IMR-90 (cell line): ENCODE data around the gene RCN1. TPM values are rescaled to one million over a fixed set of nuclear protein-coding genes. Genes with fewer than 3 reads are reported as not detected.

ENCODE experiments used
- ATAC-seq: fragments of 200-7000 bp; cut with Tn5 transposase; 2 replicates; pipeline ENCODE4 v1.9.1; 2020; ENCODE audit warnings: low read depth, mild to moderate bottlenecking, moderate library complexity
- BruUV-seq: library from RNA; stranded (reverse); fragments of 400-500 nt; replicated peaks from 2 replicates; lab custom pipeline; 2021; lab: Mats Ljungman, UMichigan
- CTCF ChIA-PET: fragments of 300-600 bp; formaldehyde crosslinking; extraction: SDS; loops from one replicate; lab custom pipeline; 2021; ENCODE audit warnings: antibody characterized with exemption; lab: Yijun Ruan, JAX
- POLR2A ChIA-PET: fragments of 300-600 bp; sonication (Branson Sonifier 250); formaldehyde crosslinking; loops from one replicate; lab custom pipeline; 2022; ENCODE audit warnings: antibody characterized with exemption; ENCODE audit not compliant: unreplicated experiment; lab: Charles Lee
- DNase-seq: peaks from one replicate; pipeline ENCODE4 v3.0.0; 2013
- H2AFZ ChIP-seq: replicated peaks from 2 replicates; pipeline ENCODE3; 2013; ENCODE audit warnings: low read length, mild to moderate bottlenecking; ENCODE audit not compliant: poor library complexity
- H2AK5ac ChIP-seq: 2 replicates; pipeline ENCODE4 v1.6.1; 2013; ENCODE audit warnings: low read depth, low read length, inconsistent platforms
- H2AK9ac ChIP-seq: replicated peaks from 2 replicates; pipeline ENCODE3; 2013; ENCODE audit warnings: mild to moderate bottlenecking, low read depth, low read length, moderate library complexity; ENCODE audit not compliant: poor library complexity
- H2BK120ac ChIP-seq: 2 replicates; pipeline ENCODE4 v1.6.1; 2013; ENCODE audit warnings: low read depth, low read length, inconsistent platforms
- H2BK15ac ChIP-seq: 3 replicates; pipeline ENCODE4 v1.6.1; 2013; ENCODE audit warnings: low read depth, low read length, inconsistent platforms
- H2BK20ac ChIP-seq: 2 replicates; pipeline ENCODE4 v1.6.1; 2013; ENCODE audit warnings: low read depth, mild to moderate bottlenecking, inconsistent platforms, low read length, moderate library complexity
- H2BK5ac ChIP-seq: 2 replicates; pipeline ENCODE4 v1.6.1; 2013; ENCODE audit warnings: mild to moderate bottlenecking, low read depth, low read length, inconsistent platforms; ENCODE audit not compliant: poor library complexity, severe bottlenecking
- H3K14ac ChIP-seq: replicated peaks from 2 replicates; pipeline ENCODE4 v1.6.1; 2013; ENCODE audit warnings: low read depth, low read length, inconsistent platforms
- H3K18ac ChIP-seq: 2 replicates; pipeline ENCODE4 v1.6.1; 2013; ENCODE audit warnings: low read depth, low read length, control low read depth
- H3K23ac ChIP-seq: 2 replicates; pipeline ENCODE4 v1.6.1; 2013; ENCODE audit warnings: low read depth, low read length, inconsistent platforms
- H3K27ac ChIP-seq: 2 replicates; pipeline ENCODE4 v1.5.1; 2013; ENCODE audit warnings: mild to moderate bottlenecking, control low read depth, low read length; ENCODE audit not compliant: insufficient read depth
- H3K27me3 ChIP-seq: 2 replicates; pipeline ENCODE4 v1.6.1; 2013; ENCODE audit warnings: low read length; ENCODE audit not compliant: control insufficient read depth, insufficient read depth
- H3K36me3 ChIP-seq: 2 replicates; pipeline ENCODE4 v1.6.1; 2013; ENCODE audit warnings: low read length, mixed read lengths; ENCODE audit not compliant: control insufficient read depth, insufficient read depth
- H3K4ac ChIP-seq: 2 replicates; pipeline ENCODE4 v1.6.1; 2013; ENCODE audit warnings: low read depth, low read length, inconsistent platforms
- H3K4me1 ChIP-seq: 2 replicates; pipeline ENCODE4 v1.6.1; 2013; ENCODE audit warnings: low read length, mixed read lengths; ENCODE audit not compliant: control insufficient read depth, insufficient read depth
- H3K4me2 ChIP-seq: 2 replicates; pipeline ENCODE4 v1.6.1; 2013; ENCODE audit warnings: low read depth, mild to moderate bottlenecking, control low read depth, low read length, moderate library complexity
- H3K4me3 ChIP-seq: 2 replicates; pipeline ENCODE4 v1.5.1; 2013; ENCODE audit warnings: low read depth, mild to moderate bottlenecking, control low read depth, low read length, moderate library complexity; ENCODE audit not compliant: insufficient read depth
- H3K56ac ChIP-seq: 2 replicates; pipeline ENCODE4 v1.6.1; 2013; ENCODE audit warnings: low read length, inconsistent platforms; ENCODE audit not compliant: insufficient read depth; ENCODE audit errors: extremely low read depth
- H3K79me1 ChIP-seq, 2 experiments: 2 replicates each; pipeline ENCODE4 v1.6.1; 2013; ENCODE audit warnings: low read length in 2 of 2, inconsistent platforms in 1 of 2, low read depth in 1 of 2
- H3K9ac ChIP-seq: 2 replicates; pipeline ENCODE4 v1.6.1; 2013; ENCODE audit warnings: low read depth, low read length, control low read depth
- H3K9me1 ChIP-seq: 2 replicates; pipeline ENCODE4 v1.6.1; 2013; ENCODE audit warnings: low read length, inconsistent platforms; ENCODE audit not compliant: insufficient read depth
- H3K9me3 ChIP-seq: 2 replicates; pipeline ENCODE4 v1.6.1; 2013; ENCODE audit warnings: low read length; ENCODE audit not compliant: control insufficient read depth, insufficient read depth
- H4K20me1 ChIP-seq: 2 replicates; pipeline ENCODE4 v1.6.1; 2013; ENCODE audit warnings: low read length, inconsistent platforms; ENCODE audit not compliant: insufficient read depth
- H4K5ac ChIP-seq: 2 replicates; pipeline ENCODE4 v1.6.1; 2013; ENCODE audit warnings: mild to moderate bottlenecking, low read depth, low read length, control low read depth
- H4K8ac ChIP-seq, 2 experiments: 2 replicates each; pipeline ENCODE4 v1.6.1; 2013; ENCODE audit warnings: low read depth in 2 of 2, low read length in 2 of 2, control low read depth in 1 of 2, inconsistent platforms in 1 of 2
- H4K91ac ChIP-seq: 2 replicates; pipeline ENCODE4 v1.6.1; 2013; ENCODE audit warnings: low read depth, low read length, inconsistent platforms; ENCODE audit not compliant: insufficient read depth
- BHLHE40 ChIP-seq: fragments of 150-350 bp; IDR thresholded peaks from 2 replicates; pipeline ENCODE4 v1.6.1; 2016; ENCODE audit warnings: mild to moderate bottlenecking, low read depth, low read length
- CEBPB ChIP-seq: IDR thresholded peaks from 2 replicates; pipeline ENCODE4 v1.6.1; 2012; ENCODE audit warnings: low read depth, low read length, improper control_type of control experiment
- CHD1 ChIP-seq: IDR thresholded peaks from 2 replicates; pipeline ENCODE4 v1.6.1; 2012; ENCODE audit warnings: low read depth, low read length, improper control_type of control experiment
- MAFK ChIP-seq: IDR thresholded peaks from 2 replicates; pipeline ENCODE4 v1.6.1; 2012; ENCODE audit warnings: low read depth, low read length, improper control_type of control experiment
- MAZ ChIP-seq: IDR thresholded peaks from 2 replicates; pipeline ENCODE4 v1.6.1; 2012; ENCODE audit warnings: low read depth, mild to moderate bottlenecking, low read length, improper control_type of control experiment, moderate library complexity, borderline replicate concordance
- MXI1 ChIP-seq: IDR thresholded peaks from 2 replicates; pipeline ENCODE4 v1.6.1; 2012; ENCODE audit warnings: low read depth, mild to moderate bottlenecking, low read length, moderate library complexity, borderline replicate concordance
- POLR2A ChIP-seq: IDR thresholded peaks from 2 replicates; pipeline ENCODE4 v1.6.1; 2012; ENCODE audit warnings: mild to moderate bottlenecking, low read depth, low read length
- RAD21 ChIP-seq: IDR thresholded peaks from 2 replicates; pipeline ENCODE4 v1.6.1; 2012; ENCODE audit warnings: low read length, improper control_type of control experiment
- RFX5 ChIP-seq: IDR thresholded peaks from 2 replicates; pipeline ENCODE4 v1.8.0; 2012; ENCODE audit warnings: low read depth, mild to moderate bottlenecking, low read length, moderate library complexity
- SMC3 ChIP-seq: fragments of 150-350 bp; IDR thresholded peaks from 2 replicates; pipeline ENCODE4 v1.6.1; 2016; ENCODE audit warnings: low read depth, mild to moderate bottlenecking, antibody characterized with exemption, low read length, moderate library complexity
- WGBS, 2 experiments: methylation state at CpG; one replicate each; pipeline versions ENCODE4 v1.1.5 to v1.1.7; 2013; ENCODE audit warnings: missing lambda C conversion rate in 2 of 2; ENCODE audit not compliant: insufficient read length in 1 of 2; ENCODE audit errors: extremely low coverage in 2 of 2; 5-methylcytosine and 5-hydroxymethylcytosine counted together
- dilution Hi-C: fragments of 300-500 bp; cut with HindIII; formaldehyde crosslinking; loops from one replicate; pipeline ENCODE4 v1.14.3; 2018; ENCODE audit warnings: low sequenced_read_pairs; ENCODE audit not compliant: unreplicated experiment
- in situ Hi-C: fragments of 300-500 bp; cut with MboI; formaldehyde crosslinking; loops from 3 replicates; pipeline ENCODE4 v1.14.3; 2019; ENCODE audit warnings: low sequenced_read_pairs, inconsistent platforms, mixed read lengths
- intact Hi-C: fragments of 100-400 bp; cut with micrococcal nuclease; formaldehyde crosslinking; loops from 2 replicates; pipeline ENCODE4 v1.10.0; 2022
- polyA plus RNA-seq, 3 experiments: library from polyadenylated mRNA; depleted of rRNA; stranded (reverse); fragments of >200 nt; gene quantifications; 2 replicates each; pipeline ENCODE4 v1.2.3, GENCODE V29; 2012; ENCODE audit warnings: low replicate concordance in 1 of 3
- total RNA-seq: library from RNA; depleted of rRNA; stranded (reverse); fragments of >200 nt; gene quantifications from 2 replicates; pipeline ENCODE4 v1.2.3, GENCODE V29; 2012
- TF ChIP-seq, protein P1 (sequence below): conservative IDR thresholded peaks from 2 replicates; pipeline ENCODE4 v1.5.1; 2012; ENCODE audit warnings: mild to moderate bottlenecking, low read depth, low read length, improper control_type of control experiment
- TF ChIP-seq, protein P2 (sequence below): fragments of 150-350 bp; IDR thresholded peaks from 2 replicates; pipeline ENCODE4 v1.6.1; 2017; ENCODE audit warnings: mild to moderate bottlenecking, antibody characterized with exemption, low read length, low read depth
- TF ChIP-seq, protein P3 (sequence below): fragments of 150-350 bp; IDR thresholded peaks from 2 replicates; pipeline ENCODE4 v1.6.1; 2016; ENCODE audit warnings: low read depth, mild to moderate bottlenecking, low read length, moderate library complexity, borderline replicate concordance

RCN1 gene
- total and polyA plus RNA-seq, 2 of the 4 experiments (the other 2 are of a cell fraction): 129 to 193 TPM

DNA sequence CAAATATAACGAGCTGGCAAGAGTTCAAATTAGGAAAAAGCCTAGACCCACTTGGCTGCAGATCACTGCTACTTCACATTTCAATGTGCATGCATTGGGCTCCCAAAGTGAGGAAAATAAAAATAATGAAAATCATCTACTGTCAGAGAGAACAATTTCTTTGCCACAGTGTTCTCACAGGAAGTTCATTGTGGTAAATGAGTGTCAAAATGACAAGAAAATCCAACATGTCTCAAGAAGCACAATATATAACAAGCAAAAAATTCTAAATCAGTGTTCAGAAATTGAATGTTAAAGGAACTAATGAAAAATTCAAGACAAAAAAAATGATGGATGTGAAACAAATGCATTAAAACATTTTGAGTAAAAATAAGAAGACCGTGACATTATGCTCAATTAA is 31.3 kb downstream of the RCN1 start:
- dilution Hi-C loops (no loop called here), intact Hi-C loops (no loop called here), in situ Hi-C loops (no loop called here)
- no peak overlapping the region for H2BK20ac ChIP-seq
- no peak for TF ChIP-seq SMC3
- TF ChIP-seq CEBPB: no peak
- TF ChIP-seq RFX5: no peak
- TF ChIP-seq CHD1: no peak
- TF ChIP-seq RAD21: no peak
- TF ChIP-seq BHLHE40: no peak
- TF ChIP-seq, protein P1, sequence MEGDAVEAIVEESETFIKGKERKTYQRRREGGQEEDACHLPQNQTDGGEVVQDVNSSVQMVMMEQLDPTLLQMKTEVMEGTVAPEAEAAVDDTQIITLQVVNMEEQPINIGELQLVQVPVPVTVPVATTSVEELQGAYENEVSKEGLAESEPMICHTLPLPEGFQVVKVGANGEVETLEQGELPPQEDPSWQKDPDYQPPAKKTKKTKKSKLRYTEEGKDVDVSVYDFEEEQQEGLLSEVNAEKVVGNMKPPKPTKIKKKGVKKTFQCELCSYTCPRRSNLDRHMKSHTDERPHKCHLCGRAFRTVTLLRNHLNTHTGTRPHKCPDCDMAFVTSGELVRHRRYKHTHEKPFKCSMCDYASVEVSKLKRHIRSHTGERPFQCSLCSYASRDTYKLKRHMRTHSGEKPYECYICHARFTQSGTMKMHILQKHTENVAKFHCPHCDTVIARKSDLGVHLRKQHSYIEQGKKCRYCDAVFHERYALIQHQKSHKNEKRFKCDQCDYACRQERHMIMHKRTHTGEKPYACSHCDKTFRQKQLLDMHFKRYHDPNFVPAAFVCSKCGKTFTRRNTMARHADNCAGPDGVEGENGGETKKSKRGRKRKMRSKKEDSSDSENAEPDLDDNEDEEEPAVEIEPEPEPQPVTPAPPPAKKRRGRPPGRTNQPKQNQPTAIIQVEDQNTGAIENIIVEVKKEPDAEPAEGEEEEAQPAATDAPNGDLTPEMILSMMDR: no peak
- no peak for TF ChIP-seq MXI1
- TF ChIP-seq, protein P2, sequence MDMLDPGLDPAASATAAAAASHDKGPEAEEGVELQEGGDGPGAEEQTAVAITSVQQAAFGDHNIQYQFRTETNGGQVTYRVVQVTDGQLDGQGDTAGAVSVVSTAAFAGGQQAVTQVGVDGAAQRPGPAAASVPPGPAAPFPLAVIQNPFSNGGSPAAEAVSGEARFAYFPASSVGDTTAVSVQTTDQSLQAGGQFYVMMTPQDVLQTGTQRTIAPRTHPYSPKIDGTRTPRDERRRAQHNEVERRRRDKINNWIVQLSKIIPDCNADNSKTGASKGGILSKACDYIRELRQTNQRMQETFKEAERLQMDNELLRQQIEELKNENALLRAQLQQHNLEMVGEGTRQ: no peak
- TF ChIP-seq, protein P3, sequence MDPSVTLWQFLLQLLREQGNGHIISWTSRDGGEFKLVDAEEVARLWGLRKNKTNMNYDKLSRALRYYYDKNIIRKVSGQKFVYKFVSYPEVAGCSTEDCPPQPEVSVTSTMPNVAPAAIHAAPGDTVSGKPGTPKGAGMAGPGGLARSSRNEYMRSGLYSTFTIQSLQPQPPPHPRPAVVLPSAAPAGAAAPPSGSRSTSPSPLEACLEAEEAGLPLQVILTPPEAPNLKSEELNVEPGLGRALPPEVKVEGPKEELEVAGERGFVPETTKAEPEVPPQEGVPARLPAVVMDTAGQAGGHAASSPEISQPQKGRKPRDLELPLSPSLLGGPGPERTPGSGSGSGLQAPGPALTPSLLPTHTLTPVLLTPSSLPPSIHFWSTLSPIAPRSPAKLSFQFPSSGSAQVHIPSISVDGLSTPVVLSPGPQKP: no peak
- no peak for TF ChIP-seq MAZ
- TF ChIP-seq POLR2A: no peak
- TF ChIP-seq MAFK: no peak
- no peak for DNase-seq
- no peak overlapping the region for H3K4ac ChIP-seq
- no peak overlapping the region for H3K14ac ChIP-seq
- H4K91ac ChIP-seq: no peak overlapping the region
- no peak overlapping the region for H2AK5ac ChIP-seq
- no peak overlapping the region for H4K5ac ChIP-seq
- H3K27me3 ChIP-seq: no peaks in the 10 kb centered on the region
- H3K4me2 ChIP-seq: no peak overlapping the region
- H4K20me1 ChIP-seq: no peaks in the 10 kb centered on the region
- POLR2A ChIA-PET: no interaction called here
- no peak overlapping the region for H4K8ac ChIP-seq
- no peak overlapping the region for H3K56ac ChIP-seq
- peaks cover 5% of the 10 kb centered on the region; the same call in 1 of the 2 replicates for H3K4me1 ChIP-seq
- no peak overlapping the region for H3K23ac ChIP-seq
- no peak overlapping the region for H3K9ac ChIP-seq
- H2AFZ ChIP-seq: no peak overlapping the region
- H3K9me1 ChIP-seq: peaks cover 11% of the 10 kb centered on the region
- H2BK15ac ChIP-seq: no peak overlapping the region
- no peaks in the 10 kb centered on the region for H3K9me3 ChIP-seq
- BruUV-seq: no TSS peak
- H3K36me3 ChIP-seq: no peaks in the 10 kb centered on the region
- WGBS, 2 experiments: no CpG with 5 or more reads among the region's 2 CpGs
- H2BK5ac ChIP-seq: no peak overlapping the region
- H3K4me3 ChIP-seq: no peak overlapping the region
- no peak for ATAC-seq
- no peak overlapping the region for H2AK9ac ChIP-seq
- no peak overlapping the region for H3K27ac ChIP-seq
- H3K79me1 ChIP-seq: no peaks in the 10 kb centered on the region
- no peak overlapping the region for H3K18ac ChIP-seq
- H2BK120ac ChIP-seq: no peak overlapping the region
- CTCF ChIA-PET: no interaction called here
